ENCODE measurements around the gene TEC. TPM values are rescaled to one million over a fixed set of nuclear protein-coding genes. Genes with fewer than 3 reads are reported as not detected.

Gene TEC
- total and polyA plus RNA-seq, 9 of the 15 experiments (the other 6 are each of a cell fraction or from before 2014, with no cell fraction given), result 5.3 to 14.7 (median 8.8) TPM

- TF ChIP-seq ZNF277 (CRISPR knock-in tag; IDR thresholded peaks at IDR 0.05; ENCODE audit: borderline replicate concordance) (no peak), DNMT1 (IDR thresholded peaks at IDR 0.05) (no peak), AFF4 (CRISPR knock-in tag; IDR thresholded peaks at IDR 0.05) (no peak), FOXA3 (CRISPR knock-in tag; conservative IDR thresholded peaks at IDR 0.05 in 1 of 2, IDR thresholded peaks at IDR 0.05 in 1 of 2) (no peak), MTA3 (IDR thresholded peaks at IDR 0.05; ENCODE audit: borderline replicate concordance) (0 out of 2 replicates have a peak, but pooled peaks have one; percentile 55), KAT8 (IDR thresholded peaks at IDR 0.05; ENCODE audit: low read depth) (no peak), RAD51 (IDR thresholded peaks at IDR 0.05; ENCODE audit: borderline replicate concordance, low read depth) (no peak), SP1 (CRISPR knock-in tag; IDR thresholded peaks at IDR 0.05) (no peak), MBD2 (IDR thresholded peaks at IDR 0.05; ENCODE audit: borderline replicate concordance, low read depth) (0 out of 2 replicates have a peak, but pooled peaks have one; percentile 50), PTTG1 (tag; IDR thresholded peaks at IDR 0.05; ENCODE audit: low read depth) (no peak), HMBOX1 (IDR thresholded peaks at IDR 0.05) (peak; percentile 66; the same call in 1 of the 2 replicates), ZNF668 (CRISPR knock-in tag; IDR thresholded peaks at IDR 0.05) (no peak), POLR3A (IDR thresholded peaks at IDR 0.05; ENCODE audit: borderline replicate concordance, extremely low read depth, insufficient read depth, insufficient read length) (no peak), MTA2 (IDR thresholded peaks at IDR 0.05; ENCODE audit: low read depth) (peak; percentile 93), TRIM24 (IDR thresholded peaks at IDR 0.05) (peak; percentile 77 to 89), THRA (IDR thresholded peaks at IDR 0.05) (no peak), GTF2B (IDR thresholded peaks at IDR 0.05; ENCODE audit: extremely low read depth, insufficient read length) (no peak), ATF2 (CRISPR knock-in tag; IDR thresholded peaks at IDR 0.05) (no peak), HLTF (IDR thresholded peaks at IDR 0.05) (peak; percentile 45; the same call in 1 of the 2 replicates)
Measured at GRCh38 chr4:48126621-48127020, 143.0 kb downstream of the TEC start (continued).

All from K562 (cell line).